ENCODE data around the gene MEIS1. TPM values are rescaled to one million over a fixed set of nuclear protein-coding genes. Genes with fewer than 3 reads are reported as not detected.
"Not testable (repeated sequence)": the region's sequence is repeated elsewhere in the genome, so short reads cannot be mapped to it uniquely, and the experiment has no call there.

MEIS1 gene
- 92.6 and 115 TPM in 2 replicates for total RNA-seq
- 121 and 149 TPM in 2 replicates for polyA plus RNA-seq

GRCh38 chr2:66434679-66435548 lies at the start of gene MEIS1:
TSS of gene MEIS1 (plus strand) at chr2:66435125. CDS start at chr2:66435857, 732 bp downstream.
- H3K36me3 ChIP-seq, result peaks cover 14% of the 10 kb centered on the region
- H3K27ac ChIP-seq, result peak within 1 kb of the TSS; percentile 99
- TF ChIP-seq CTCF (IDR thresholded peaks at IDR 0.05; ENCODE audit: low read depth, low read length), result no peak
- peak within 1 kb of the TSS; percentile 94 for H3K4me3 ChIP-seq
- H3K9me3 ChIP-seq (ENCODE audit: low read depth), result no peaks in the 10 kb centered on the region
- no peaks in the 10 kb centered on the region for H3K27me3 ChIP-seq
- DNase-seq (ENCODE audit: low read depth in 1 of 2, low spot score in 1 of 2), result peak; percentile 94 to 99
- H3K4me1 ChIP-seq (ENCODE audit: low read depth), result peaks cover 12% of the 10 kb centered on the region

GRCh38 chr2:66387016-66387753 lies 47.7 kb upstream of the MEIS1 start:
- Histone ChIP-seq H3K27me3 (no peaks in the 10 kb centered on the region), H3K4me1 (ENCODE audit: low read depth) (peaks cover 22% of the 10 kb centered on the region), H3K9me3 (ENCODE audit: low read depth) (no peaks in the 10 kb centered on the region), H3K4me3 (no peak overlapping the region), H3K36me3 (no peaks in the 10 kb centered on the region), H3K27ac (no peak overlapping the region)
- no peak for TF ChIP-seq CTCF (IDR thresholded peaks at IDR 0.05; ENCODE audit: low read depth, low read length)
- DNase-seq (ENCODE audit: low read depth in 1 of 2, low spot score in 1 of 2), result no peak

- H3K4me3 ChIP-seq, result no peak overlapping the region
- no peak overlapping the region for H3K27ac ChIP-seq
- H3K9me3 ChIP-seq (ENCODE audit: low read depth), result no peaks in the 10 kb centered on the region
- H3K27me3 ChIP-seq, result no peaks in the 10 kb centered on the region
- TF ChIP-seq CTCF (IDR thresholded peaks at IDR 0.05; ENCODE audit: low read depth, low read length), result no peak
- peak in 1 of 2 donors; percentile 10 for DNase-seq (ENCODE audit: low read depth in 1 of 2, low spot score in 1 of 2)
- peaks cover 22% of the 10 kb centered on the region for H3K4me1 ChIP-seq (ENCODE audit: low read depth)
- H3K36me3 ChIP-seq, result no peaks in the 10 kb centered on the region
Measured at GRCh38 chr2:66389651-66390131, 45.2 kb upstream of the MEIS1 start.

- H3K27me3 ChIP-seq, result no peaks in the 10 kb centered on the region
- no peak for TF ChIP-seq CTCF (IDR thresholded peaks at IDR 0.05; ENCODE audit: low read depth, low read length)
- no peak for DNase-seq (ENCODE audit: low read depth in 1 of 2, low spot score in 1 of 2)
- H3K27ac ChIP-seq, result no peak overlapping the region
- H3K9me3 ChIP-seq (ENCODE audit: low read depth), result no peaks in the 10 kb centered on the region
- no peak overlapping the region for H3K4me3 ChIP-seq
- H3K36me3 ChIP-seq, result no peaks in the 10 kb centered on the region
- peaks cover 22% of the 10 kb centered on the region for H3K4me1 ChIP-seq (ENCODE audit: low read depth)
Measured at GRCh38 chr2:66390152-66390551, 44.8 kb upstream of the MEIS1 start.

DNA sequence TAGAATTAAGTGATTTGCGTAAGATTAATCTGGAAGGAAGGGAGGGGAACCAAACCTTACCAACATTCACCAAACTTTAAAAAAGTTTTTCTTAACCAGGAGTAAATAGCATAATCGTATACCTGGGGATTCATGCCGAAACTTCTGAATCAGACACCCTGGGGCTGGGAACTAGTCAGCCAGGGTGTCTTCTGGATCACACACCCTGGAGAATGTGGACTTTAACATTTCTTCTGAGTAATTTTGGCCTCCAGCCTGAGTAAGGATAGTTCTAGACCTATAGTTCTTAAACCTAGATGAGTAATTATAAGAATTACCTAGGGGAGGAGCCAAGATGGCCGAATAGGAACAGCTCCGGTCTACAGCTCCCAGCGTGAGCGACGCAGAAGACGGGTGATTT lies 44.1 kb upstream of the MEIS1 start:
- no peaks in the 10 kb centered on the region for H3K27me3 ChIP-seq
- H3K4me3 ChIP-seq, result no peak overlapping the region
- no peaks in the 10 kb centered on the region for H3K9me3 ChIP-seq (ENCODE audit: low read depth)
- DNase-seq (ENCODE audit: low read depth in 1 of 2, low spot score in 1 of 2), result no peak
- no peak for TF ChIP-seq CTCF (IDR thresholded peaks at IDR 0.05; ENCODE audit: low read depth, low read length)
- H3K4me1 ChIP-seq (ENCODE audit: low read depth), result peaks cover 22% of the 10 kb centered on the region
- no peak overlapping the region for H3K27ac ChIP-seq
- H3K36me3 ChIP-seq, result no peaks in the 10 kb centered on the region

DNA sequence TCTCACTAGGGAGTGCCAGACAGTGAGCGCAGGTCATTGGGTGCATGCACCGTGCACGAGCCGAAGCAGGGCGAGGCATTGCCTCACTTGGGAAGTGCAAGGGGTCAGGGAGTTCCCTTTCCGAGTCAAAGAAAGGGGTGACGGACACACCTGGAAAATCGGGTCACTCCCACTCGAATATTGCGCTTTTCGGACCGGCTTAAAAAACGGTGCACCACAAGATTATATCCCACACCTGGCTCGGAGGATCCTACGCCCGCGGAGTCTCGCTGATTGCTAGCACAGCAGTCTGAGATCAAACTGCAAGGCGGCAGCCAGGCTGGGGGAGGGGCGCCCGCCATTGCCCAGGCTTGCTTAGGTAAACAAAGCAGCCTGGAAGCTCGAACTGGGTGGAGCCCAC lies 43.7 kb upstream of the MEIS1 start:
- not testable (repeated sequence) for H3K27ac ChIP-seq; DNase-seq (ENCODE audit: low read depth in 1 of 2, low spot score in 1 of 2); H3K36me3 ChIP-seq; H3K9me3 ChIP-seq (ENCODE audit: low read depth); H3K4me3 ChIP-seq; H3K27me3 ChIP-seq
- peaks cover 18% of the 10 kb centered on the region for H3K4me1 ChIP-seq (ENCODE audit: low read depth)
